ENCODE results near the gene KIF3A.

DNA sequence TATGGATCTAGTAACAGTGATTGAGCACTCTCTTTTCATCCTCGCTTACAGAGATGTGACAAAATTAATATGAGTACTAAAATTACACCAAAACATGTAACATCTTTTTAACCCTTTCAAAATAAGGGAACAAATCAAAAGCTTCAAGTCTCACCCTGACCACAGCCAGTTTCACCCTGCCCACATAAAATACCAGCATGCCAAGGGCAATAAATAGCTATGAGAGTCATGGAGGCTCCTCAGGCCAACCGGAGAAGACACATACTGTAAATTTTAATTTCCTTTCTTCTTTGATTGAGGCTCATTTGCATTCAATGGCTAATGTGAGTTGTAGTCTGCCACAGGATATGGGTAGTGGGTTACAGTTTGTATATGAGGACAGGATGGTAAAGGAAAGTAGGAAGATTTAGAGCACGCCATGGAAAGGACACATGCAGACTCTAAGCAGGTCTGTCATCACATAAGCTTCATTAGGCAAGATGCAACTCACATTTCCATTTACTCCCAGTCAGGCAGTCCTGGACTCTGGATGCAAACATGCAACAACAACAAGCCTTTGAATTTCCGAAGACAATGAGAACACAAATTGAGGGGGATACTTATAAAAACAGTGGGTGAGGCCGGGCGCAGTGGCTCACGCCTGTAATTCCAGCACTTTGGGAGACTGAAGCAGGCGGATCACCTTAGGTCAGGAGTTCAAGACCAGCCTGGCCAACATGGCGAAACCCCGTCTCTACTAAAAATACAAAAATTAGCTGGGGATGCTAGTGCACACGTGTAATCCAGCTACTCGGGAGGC, 52.2 kb downstream of the KIF3A start:
- TF ChIP-seq, protein P1, sequence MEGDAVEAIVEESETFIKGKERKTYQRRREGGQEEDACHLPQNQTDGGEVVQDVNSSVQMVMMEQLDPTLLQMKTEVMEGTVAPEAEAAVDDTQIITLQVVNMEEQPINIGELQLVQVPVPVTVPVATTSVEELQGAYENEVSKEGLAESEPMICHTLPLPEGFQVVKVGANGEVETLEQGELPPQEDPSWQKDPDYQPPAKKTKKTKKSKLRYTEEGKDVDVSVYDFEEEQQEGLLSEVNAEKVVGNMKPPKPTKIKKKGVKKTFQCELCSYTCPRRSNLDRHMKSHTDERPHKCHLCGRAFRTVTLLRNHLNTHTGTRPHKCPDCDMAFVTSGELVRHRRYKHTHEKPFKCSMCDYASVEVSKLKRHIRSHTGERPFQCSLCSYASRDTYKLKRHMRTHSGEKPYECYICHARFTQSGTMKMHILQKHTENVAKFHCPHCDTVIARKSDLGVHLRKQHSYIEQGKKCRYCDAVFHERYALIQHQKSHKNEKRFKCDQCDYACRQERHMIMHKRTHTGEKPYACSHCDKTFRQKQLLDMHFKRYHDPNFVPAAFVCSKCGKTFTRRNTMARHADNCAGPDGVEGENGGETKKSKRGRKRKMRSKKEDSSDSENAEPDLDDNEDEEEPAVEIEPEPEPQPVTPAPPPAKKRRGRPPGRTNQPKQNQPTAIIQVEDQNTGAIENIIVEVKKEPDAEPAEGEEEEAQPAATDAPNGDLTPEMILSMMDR (IDR thresholded peaks at IDR 0.05) = no peak
- TF ChIP-seq EP300 (IDR thresholded peaks at IDR 0.05; ENCODE audit: borderline replicate concordance in 1 of 2, low read depth in 1 of 2, low read length in 1 of 2) = no peak
- no peak for TF ChIP-seq SIN3A (IDR thresholded peaks at IDR 0.05; ENCODE audit: borderline replicate concordance, low read depth, low read length)
- TF ChIP-seq YY1 (IDR thresholded peaks at IDR 0.05; ENCODE audit: low read depth) = no peak
- TF ChIP-seq, protein P2, sequence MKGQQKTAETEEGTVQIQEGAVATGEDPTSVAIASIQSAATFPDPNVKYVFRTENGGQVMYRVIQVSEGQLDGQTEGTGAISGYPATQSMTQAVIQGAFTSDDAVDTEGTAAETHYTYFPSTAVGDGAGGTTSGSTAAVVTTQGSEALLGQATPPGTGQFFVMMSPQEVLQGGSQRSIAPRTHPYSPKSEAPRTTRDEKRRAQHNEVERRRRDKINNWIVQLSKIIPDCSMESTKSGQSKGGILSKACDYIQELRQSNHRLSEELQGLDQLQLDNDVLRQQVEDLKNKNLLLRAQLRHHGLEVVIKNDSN (IDR thresholded peaks at IDR 0.05; ENCODE audit: borderline replicate concordance, low read depth) = no peak
- no peak for TF ChIP-seq RAD21 (IDR thresholded peaks at IDR 0.05; ENCODE audit: low read length)
- TF ChIP-seq EZH2phosphoT487 (IDR thresholded peaks at IDR 0.05; ENCODE audit: borderline replicate concordance, low read depth) = no peak
- TF ChIP-seq, protein P3, sequence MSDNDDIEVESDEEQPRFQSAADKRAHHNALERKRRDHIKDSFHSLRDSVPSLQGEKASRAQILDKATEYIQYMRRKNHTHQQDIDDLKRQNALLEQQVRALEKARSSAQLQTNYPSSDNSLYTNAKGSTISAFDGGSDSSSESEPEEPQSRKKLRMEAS (IDR thresholded peaks at IDR 0.05; ENCODE audit: low read depth) = no peak
- TF ChIP-seq, protein P4, sequence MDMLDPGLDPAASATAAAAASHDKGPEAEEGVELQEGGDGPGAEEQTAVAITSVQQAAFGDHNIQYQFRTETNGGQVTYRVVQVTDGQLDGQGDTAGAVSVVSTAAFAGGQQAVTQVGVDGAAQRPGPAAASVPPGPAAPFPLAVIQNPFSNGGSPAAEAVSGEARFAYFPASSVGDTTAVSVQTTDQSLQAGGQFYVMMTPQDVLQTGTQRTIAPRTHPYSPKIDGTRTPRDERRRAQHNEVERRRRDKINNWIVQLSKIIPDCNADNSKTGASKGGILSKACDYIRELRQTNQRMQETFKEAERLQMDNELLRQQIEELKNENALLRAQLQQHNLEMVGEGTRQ (IDR thresholded peaks at IDR 0.05; ENCODE audit: borderline replicate concordance, low read depth, low read length) = no peak
- no peak for TF ChIP-seq MEF2A (IDR thresholded peaks at IDR 0.05; ENCODE audit: borderline replicate concordance, low read depth)
- no peak for TF ChIP-seq GATA2 (CRISPR knock-in tag; IDR thresholded peaks at IDR 0.05)
- no peak for TF ChIP-seq FOXJ3 (CRISPR knock-in tag; IDR thresholded peaks at IDR 0.05)
- TF ChIP-seq, protein P5, sequence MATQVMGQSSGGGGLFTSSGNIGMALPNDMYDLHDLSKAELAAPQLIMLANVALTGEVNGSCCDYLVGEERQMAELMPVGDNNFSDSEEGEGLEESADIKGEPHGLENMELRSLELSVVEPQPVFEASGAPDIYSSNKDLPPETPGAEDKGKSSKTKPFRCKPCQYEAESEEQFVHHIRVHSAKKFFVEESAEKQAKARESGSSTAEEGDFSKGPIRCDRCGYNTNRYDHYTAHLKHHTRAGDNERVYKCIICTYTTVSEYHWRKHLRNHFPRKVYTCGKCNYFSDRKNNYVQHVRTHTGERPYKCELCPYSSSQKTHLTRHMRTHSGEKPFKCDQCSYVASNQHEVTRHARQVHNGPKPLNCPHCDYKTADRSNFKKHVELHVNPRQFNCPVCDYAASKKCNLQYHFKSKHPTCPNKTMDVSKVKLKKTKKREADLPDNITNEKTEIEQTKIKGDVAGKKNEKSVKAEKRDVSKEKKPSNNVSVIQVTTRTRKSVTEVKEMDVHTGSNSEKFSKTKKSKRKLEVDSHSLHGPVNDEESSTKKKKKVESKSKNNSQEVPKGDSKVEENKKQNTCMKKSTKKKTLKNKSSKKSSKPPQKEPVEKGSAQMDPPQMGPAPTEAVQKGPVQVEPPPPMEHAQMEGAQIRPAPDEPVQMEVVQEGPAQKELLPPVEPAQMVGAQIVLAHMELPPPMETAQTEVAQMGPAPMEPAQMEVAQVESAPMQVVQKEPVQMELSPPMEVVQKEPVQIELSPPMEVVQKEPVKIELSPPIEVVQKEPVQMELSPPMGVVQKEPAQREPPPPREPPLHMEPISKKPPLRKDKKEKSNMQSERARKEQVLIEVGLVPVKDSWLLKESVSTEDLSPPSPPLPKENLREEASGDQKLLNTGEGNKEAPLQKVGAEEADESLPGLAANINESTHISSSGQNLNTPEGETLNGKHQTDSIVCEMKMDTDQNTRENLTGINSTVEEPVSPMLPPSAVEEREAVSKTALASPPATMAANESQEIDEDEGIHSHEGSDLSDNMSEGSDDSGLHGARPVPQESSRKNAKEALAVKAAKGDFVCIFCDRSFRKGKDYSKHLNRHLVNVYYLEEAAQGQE (IDR thresholded peaks at IDR 0.05; ENCODE audit: low read depth, low read length) = no peak
- TF ChIP-seq FOXM1 (IDR thresholded peaks at IDR 0.05; ENCODE audit: low read depth) = no peak

Measured in SK-N-SH (cell line).